ENCODE results near the gene CEP131.

DNA sequence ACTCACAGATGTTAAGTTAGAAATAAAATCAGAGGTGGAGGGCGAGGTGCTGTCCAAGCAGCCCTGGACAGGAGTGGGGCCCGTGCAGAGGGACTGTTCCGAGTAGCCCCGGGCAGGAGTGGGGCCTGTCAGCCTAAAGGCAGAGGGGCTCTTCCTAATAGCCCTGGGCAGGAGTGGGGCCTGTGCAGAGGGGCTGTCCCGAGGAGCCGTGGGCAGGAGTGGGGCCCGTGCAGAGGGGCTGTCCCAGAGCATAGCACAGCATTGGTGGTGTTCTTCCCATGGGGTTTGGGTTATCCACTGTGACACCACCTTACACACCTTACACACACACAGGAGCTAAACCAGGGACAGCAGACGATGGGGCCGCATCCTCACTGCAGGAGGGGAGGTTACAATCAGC, 10.4 kb downstream of the CEP131 start:
- no peak for TF ChIP-seq CTCF (IDR thresholded peaks at IDR 0.05)
- TF ChIP-seq POLR2A (IDR thresholded peaks at IDR 0.05): no peak
- no peak for TF ChIP-seq POLR2AphosphoS5 (IDR thresholded peaks at IDR 0.05)
